Epithelial cell of proximal tubule (primary cell): ENCODE results near the gene SELENOT. TPM values are rescaled to one million over a fixed set of nuclear protein-coding genes. Genes with fewer than 3 reads are reported as not detected.

ENCODE experiments used
- DNase-seq: peaks from one replicate; pipeline ENCODE4 v3.0.0-alpha.2; 2011; ENCODE audit warnings: low read depth
- H3K4me3 ChIP-seq: 2 replicates; pipeline ENCODE4 v1.5.1; 2011; ENCODE audit warnings: low read depth, mild to moderate bottlenecking, low read length
- total RNA-seq: library from RNA; depleted of rRNA; stranded (reverse); fragments of >200 nt; gene quantifications from 2 replicates; pipeline ENCODE4 v1.2.3, GENCODE V29; 2015
- TF ChIP-seq, protein P1 (sequence below): conservative IDR thresholded peaks from 2 replicates; pipeline ENCODE4 v1.5.1; 2012; ENCODE audit warnings: low read depth, mild to moderate bottlenecking, low read length

The SELENOT gene
- total RNA-seq, 1 donor from 2014 or later, result 104 TPM

DNA sequence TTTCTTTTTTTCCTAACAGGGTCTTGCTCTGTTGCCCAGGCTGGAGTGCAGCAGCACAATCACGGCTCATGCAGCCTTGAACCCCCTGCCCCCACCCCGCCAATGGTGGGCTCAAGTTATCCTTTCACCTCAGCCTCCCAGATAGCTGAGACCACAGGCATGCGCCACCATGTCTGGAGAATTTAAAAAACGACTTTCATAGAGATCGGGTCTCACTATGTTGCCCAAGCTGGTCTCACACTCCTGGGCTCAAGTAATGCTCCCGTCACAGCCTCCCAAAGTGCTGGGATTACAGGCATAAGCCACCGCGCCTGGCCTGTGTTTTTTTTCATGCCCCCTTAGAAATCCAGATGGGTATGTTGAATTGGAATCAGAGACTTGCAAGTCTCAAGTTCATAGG is 60.3 kb downstream of the SELENOT start:
- TF ChIP-seq, protein P1, sequence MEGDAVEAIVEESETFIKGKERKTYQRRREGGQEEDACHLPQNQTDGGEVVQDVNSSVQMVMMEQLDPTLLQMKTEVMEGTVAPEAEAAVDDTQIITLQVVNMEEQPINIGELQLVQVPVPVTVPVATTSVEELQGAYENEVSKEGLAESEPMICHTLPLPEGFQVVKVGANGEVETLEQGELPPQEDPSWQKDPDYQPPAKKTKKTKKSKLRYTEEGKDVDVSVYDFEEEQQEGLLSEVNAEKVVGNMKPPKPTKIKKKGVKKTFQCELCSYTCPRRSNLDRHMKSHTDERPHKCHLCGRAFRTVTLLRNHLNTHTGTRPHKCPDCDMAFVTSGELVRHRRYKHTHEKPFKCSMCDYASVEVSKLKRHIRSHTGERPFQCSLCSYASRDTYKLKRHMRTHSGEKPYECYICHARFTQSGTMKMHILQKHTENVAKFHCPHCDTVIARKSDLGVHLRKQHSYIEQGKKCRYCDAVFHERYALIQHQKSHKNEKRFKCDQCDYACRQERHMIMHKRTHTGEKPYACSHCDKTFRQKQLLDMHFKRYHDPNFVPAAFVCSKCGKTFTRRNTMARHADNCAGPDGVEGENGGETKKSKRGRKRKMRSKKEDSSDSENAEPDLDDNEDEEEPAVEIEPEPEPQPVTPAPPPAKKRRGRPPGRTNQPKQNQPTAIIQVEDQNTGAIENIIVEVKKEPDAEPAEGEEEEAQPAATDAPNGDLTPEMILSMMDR, result no peak
- H3K4me3 ChIP-seq, result no peak overlapping the region
- DNase-seq, result no peak

DNA sequence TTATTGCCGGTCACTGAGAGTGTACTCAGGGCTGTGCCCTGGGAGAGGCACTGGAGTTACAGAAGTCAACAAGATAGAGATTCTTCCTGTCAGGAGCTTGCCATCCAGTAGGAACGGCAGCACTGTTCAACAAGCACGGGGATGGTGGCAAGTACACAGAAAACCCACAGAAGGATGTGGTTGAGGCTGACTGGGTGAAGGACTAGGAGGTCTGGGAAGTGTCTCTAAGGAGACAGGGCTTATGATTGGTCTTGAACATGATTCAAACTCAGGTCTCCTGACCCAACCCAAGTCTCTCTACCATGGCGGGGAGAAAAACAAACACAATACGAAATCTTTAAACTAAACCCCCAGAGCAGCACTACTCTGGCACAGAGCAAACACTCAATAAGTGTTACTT is 63.0 kb downstream of the SELENOT start:
- no peak for DNase-seq
- H3K4me3 ChIP-seq, result no peak overlapping the region
- TF ChIP-seq, protein P1, result no peak

DNA sequence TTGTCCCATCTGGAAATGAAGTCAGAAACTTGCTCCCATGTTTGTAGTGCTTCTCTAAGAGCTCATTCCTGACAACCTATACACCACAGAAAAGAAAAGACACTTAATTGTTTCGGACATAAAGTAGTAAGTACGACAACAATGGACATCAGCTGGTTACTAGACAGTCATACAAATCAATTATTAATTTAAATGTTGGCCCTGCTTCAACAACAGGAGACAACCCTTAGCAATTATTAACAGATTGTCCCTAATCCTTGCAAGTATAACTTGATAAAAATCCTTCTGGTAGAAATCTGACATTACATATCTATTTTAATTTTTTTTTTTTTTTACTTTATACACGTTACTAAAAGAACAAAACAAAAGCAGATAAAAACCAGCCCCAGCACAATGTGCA is 70.8 kb downstream of the SELENOT start:
- peak; percentile 59 for DNase-seq
- no peak overlapping the region for H3K4me3 ChIP-seq
- TF ChIP-seq, protein P1, result no peak

DNA sequence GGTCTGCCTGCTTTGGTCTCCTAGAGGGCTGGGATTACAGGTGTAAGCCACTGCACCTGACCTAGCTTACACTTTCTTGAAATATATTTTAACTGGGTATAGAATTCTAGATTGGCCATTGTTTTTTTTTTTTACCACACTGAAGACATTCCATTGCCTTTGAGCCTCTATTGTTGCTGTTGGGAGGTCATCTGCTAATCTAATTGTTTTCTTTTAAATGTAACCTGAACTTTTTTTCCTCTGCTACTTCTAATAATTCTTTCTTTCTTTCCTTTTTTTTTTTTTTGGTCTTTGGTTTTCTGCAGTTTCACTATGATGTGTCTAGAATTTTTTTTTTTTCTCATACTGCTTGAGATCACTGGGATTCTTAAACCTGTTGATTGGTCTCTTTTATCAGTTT is 72.5 kb downstream of the SELENOT start:
- no peak overlapping the region for H3K4me3 ChIP-seq
- no peak for DNase-seq
- TF ChIP-seq, protein P1, result no peak

Other genes with a start within 250 kb of the SELENOT start
- 14.3 and 16.0 TPM in 2 replicates for gene TSC22D2, start 195.0 kb upstream of the SELENOT start, total RNA-seq
- 183 and 227 TPM in 2 replicates for gene SERP1, start 56.8 kb upstream of the SELENOT start, total RNA-seq
- 80.9 and 209 TPM in 2 replicates for gene EIF2A, start 56.5 kb upstream of the SELENOT start, total RNA-seq
- gene ERICH6, start 100.6 kb downstream of the SELENOT start, total RNA-seq, result not detected in 2 replicates
- 38.5 and 44.6 TPM in 2 replicates for gene SIAH2, start 159.8 kb downstream of the SELENOT start, total RNA-seq